IMR-90 (cell line): ENCODE measurements around the gene SOCS4. TPM values are rescaled to one million over a fixed set of nuclear protein-coding genes. Genes with fewer than 3 reads are reported as not detected.

Experiments
- ATAC-seq: fragments of 200-7000 bp; cut with Tn5 transposase; 2 replicates; pipeline ENCODE4 v1.9.1; 2020; ENCODE audit warnings: low read depth, mild to moderate bottlenecking, moderate library complexity
- BruUV-seq: library from RNA; stranded (reverse); fragments of 400-500 nt; replicated peaks from 2 replicates; lab custom pipeline; 2021; lab: Mats Ljungman, UMichigan
- CTCF ChIA-PET: fragments of 300-600 bp; formaldehyde crosslinking; extraction: SDS; loops from one replicate; lab custom pipeline; 2021; ENCODE audit warnings: antibody characterized with exemption; lab: Yijun Ruan, JAX
- POLR2A ChIA-PET: fragments of 300-600 bp; sonication (Branson Sonifier 250); formaldehyde crosslinking; loops from one replicate; lab custom pipeline; 2022; ENCODE audit warnings: antibody characterized with exemption; ENCODE audit not compliant: unreplicated experiment; lab: Charles Lee
- DNase-seq: peaks from one replicate; pipeline ENCODE4 v3.0.0; 2013
- H2AFZ ChIP-seq: replicated peaks from 2 replicates; pipeline ENCODE3; 2013; ENCODE audit warnings: low read length, mild to moderate bottlenecking; ENCODE audit not compliant: poor library complexity
- H2AK5ac ChIP-seq: 2 replicates; pipeline ENCODE4 v1.6.1; 2013; ENCODE audit warnings: low read depth, low read length, inconsistent platforms
- H2AK9ac ChIP-seq: replicated peaks from 2 replicates; pipeline ENCODE3; 2013; ENCODE audit warnings: mild to moderate bottlenecking, low read depth, low read length, moderate library complexity; ENCODE audit not compliant: poor library complexity
- H2BK120ac ChIP-seq: 2 replicates; pipeline ENCODE4 v1.6.1; 2013; ENCODE audit warnings: low read depth, low read length, inconsistent platforms
- H2BK15ac ChIP-seq: 3 replicates; pipeline ENCODE4 v1.6.1; 2013; ENCODE audit warnings: low read depth, low read length, inconsistent platforms
- H2BK20ac ChIP-seq: 2 replicates; pipeline ENCODE4 v1.6.1; 2013; ENCODE audit warnings: low read depth, mild to moderate bottlenecking, inconsistent platforms, low read length, moderate library complexity
- H2BK5ac ChIP-seq: 2 replicates; pipeline ENCODE4 v1.6.1; 2013; ENCODE audit warnings: mild to moderate bottlenecking, low read depth, low read length, inconsistent platforms; ENCODE audit not compliant: poor library complexity, severe bottlenecking
- H3K14ac ChIP-seq: replicated peaks from 2 replicates; pipeline ENCODE4 v1.6.1; 2013; ENCODE audit warnings: low read depth, low read length, inconsistent platforms
- H3K18ac ChIP-seq: 2 replicates; pipeline ENCODE4 v1.6.1; 2013; ENCODE audit warnings: low read depth, low read length, control low read depth
- H3K23ac ChIP-seq: 2 replicates; pipeline ENCODE4 v1.6.1; 2013; ENCODE audit warnings: low read depth, low read length, inconsistent platforms
- H3K27ac ChIP-seq: 2 replicates; pipeline ENCODE4 v1.5.1; 2013; ENCODE audit warnings: mild to moderate bottlenecking, control low read depth, low read length; ENCODE audit not compliant: insufficient read depth
- H3K27me3 ChIP-seq: 2 replicates; pipeline ENCODE4 v1.6.1; 2013; ENCODE audit warnings: low read length; ENCODE audit not compliant: control insufficient read depth, insufficient read depth
- H3K36me3 ChIP-seq: 2 replicates; pipeline ENCODE4 v1.6.1; 2013; ENCODE audit warnings: low read length, mixed read lengths; ENCODE audit not compliant: control insufficient read depth, insufficient read depth
- H3K4ac ChIP-seq: 2 replicates; pipeline ENCODE4 v1.6.1; 2013; ENCODE audit warnings: low read depth, low read length, inconsistent platforms
- H3K4me1 ChIP-seq: 2 replicates; pipeline ENCODE4 v1.6.1; 2013; ENCODE audit warnings: low read length, mixed read lengths; ENCODE audit not compliant: control insufficient read depth, insufficient read depth
- H3K4me2 ChIP-seq: 2 replicates; pipeline ENCODE4 v1.6.1; 2013; ENCODE audit warnings: low read depth, mild to moderate bottlenecking, control low read depth, low read length, moderate library complexity
- H3K4me3 ChIP-seq: 2 replicates; pipeline ENCODE4 v1.5.1; 2013; ENCODE audit warnings: low read depth, mild to moderate bottlenecking, control low read depth, low read length, moderate library complexity; ENCODE audit not compliant: insufficient read depth
- H3K56ac ChIP-seq: 2 replicates; pipeline ENCODE4 v1.6.1; 2013; ENCODE audit warnings: low read length, inconsistent platforms; ENCODE audit not compliant: insufficient read depth; ENCODE audit errors: extremely low read depth
- H3K79me1 ChIP-seq, 2 experiments: 2 replicates each; pipeline ENCODE4 v1.6.1; 2013; ENCODE audit warnings: low read length in 2 of 2, inconsistent platforms in 1 of 2, low read depth in 1 of 2
- H3K9ac ChIP-seq: 2 replicates; pipeline ENCODE4 v1.6.1; 2013; ENCODE audit warnings: low read depth, low read length, control low read depth
- H3K9me1 ChIP-seq: 2 replicates; pipeline ENCODE4 v1.6.1; 2013; ENCODE audit warnings: low read length, inconsistent platforms; ENCODE audit not compliant: insufficient read depth
- H3K9me3 ChIP-seq: 2 replicates; pipeline ENCODE4 v1.6.1; 2013; ENCODE audit warnings: low read length; ENCODE audit not compliant: control insufficient read depth, insufficient read depth
- H4K20me1 ChIP-seq: 2 replicates; pipeline ENCODE4 v1.6.1; 2013; ENCODE audit warnings: low read length, inconsistent platforms; ENCODE audit not compliant: insufficient read depth
- H4K5ac ChIP-seq: 2 replicates; pipeline ENCODE4 v1.6.1; 2013; ENCODE audit warnings: mild to moderate bottlenecking, low read depth, low read length, control low read depth
- H4K8ac ChIP-seq, 2 experiments: 2 replicates each; pipeline ENCODE4 v1.6.1; 2013; ENCODE audit warnings: low read depth in 2 of 2, low read length in 2 of 2, control low read depth in 1 of 2, inconsistent platforms in 1 of 2
- H4K91ac ChIP-seq: 2 replicates; pipeline ENCODE4 v1.6.1; 2013; ENCODE audit warnings: low read depth, low read length, inconsistent platforms; ENCODE audit not compliant: insufficient read depth
- BHLHE40 ChIP-seq: fragments of 150-350 bp; IDR thresholded peaks from 2 replicates; pipeline ENCODE4 v1.6.1; 2016; ENCODE audit warnings: mild to moderate bottlenecking, low read depth, low read length
- CEBPB ChIP-seq: IDR thresholded peaks from 2 replicates; pipeline ENCODE4 v1.6.1; 2012; ENCODE audit warnings: low read depth, low read length, improper control_type of control experiment
- CHD1 ChIP-seq: IDR thresholded peaks from 2 replicates; pipeline ENCODE4 v1.6.1; 2012; ENCODE audit warnings: low read depth, low read length, improper control_type of control experiment
- CTCF ChIP-seq: conservative IDR thresholded peaks from 2 replicates; pipeline ENCODE4 v1.5.1; 2012; ENCODE audit warnings: mild to moderate bottlenecking, low read depth, low read length, improper control_type of control experiment
- FOS ChIP-seq: fragments of 150-350 bp; IDR thresholded peaks from 2 replicates; pipeline ENCODE4 v1.6.1; 2016; ENCODE audit warnings: low read depth, low read length
- MAFK ChIP-seq: IDR thresholded peaks from 2 replicates; pipeline ENCODE4 v1.6.1; 2012; ENCODE audit warnings: low read depth, low read length, improper control_type of control experiment
- MAZ ChIP-seq: IDR thresholded peaks from 2 replicates; pipeline ENCODE4 v1.6.1; 2012; ENCODE audit warnings: low read depth, mild to moderate bottlenecking, low read length, improper control_type of control experiment, moderate library complexity, borderline replicate concordance
- MXI1 ChIP-seq: IDR thresholded peaks from 2 replicates; pipeline ENCODE4 v1.6.1; 2012; ENCODE audit warnings: low read depth, mild to moderate bottlenecking, low read length, moderate library complexity, borderline replicate concordance
- NFE2L2 ChIP-seq: fragments of 150-350 bp; IDR thresholded peaks from 2 replicates; pipeline ENCODE4 v1.6.1; 2016; ENCODE audit warnings: low read depth, mild to moderate bottlenecking, low read length
- POLR2A ChIP-seq: IDR thresholded peaks from 2 replicates; pipeline ENCODE4 v1.6.1; 2012; ENCODE audit warnings: mild to moderate bottlenecking, low read depth, low read length
- RAD21 ChIP-seq: IDR thresholded peaks from 2 replicates; pipeline ENCODE4 v1.6.1; 2012; ENCODE audit warnings: low read length, improper control_type of control experiment
- RCOR1 ChIP-seq: IDR thresholded peaks from 2 replicates; pipeline ENCODE4 v1.6.1; 2012; ENCODE audit warnings: mild to moderate bottlenecking, low read length, improper control_type of control experiment; ENCODE audit not compliant: insufficient replicate concordance
- RFX5 ChIP-seq: IDR thresholded peaks from 2 replicates; pipeline ENCODE4 v1.8.0; 2012; ENCODE audit warnings: low read depth, mild to moderate bottlenecking, low read length, moderate library complexity
- SMC3 ChIP-seq: fragments of 150-350 bp; IDR thresholded peaks from 2 replicates; pipeline ENCODE4 v1.6.1; 2016; ENCODE audit warnings: low read depth, mild to moderate bottlenecking, antibody characterized with exemption, low read length, moderate library complexity
- USF2 ChIP-seq: fragments of 150-350 bp; IDR thresholded peaks from 2 replicates; pipeline ENCODE4 v1.6.1; 2017; ENCODE audit warnings: mild to moderate bottlenecking, antibody characterized with exemption, low read length, low read depth
- WGBS, 2 experiments: methylation state at CpG; one replicate each; pipeline versions ENCODE4 v1.1.5 to v1.1.7; 2013; ENCODE audit warnings: missing lambda C conversion rate in 2 of 2; ENCODE audit not compliant: insufficient read length in 1 of 2; ENCODE audit errors: extremely low coverage in 2 of 2; 5-methylcytosine and 5-hydroxymethylcytosine counted together
- dilution Hi-C: fragments of 300-500 bp; cut with HindIII; formaldehyde crosslinking; loops from one replicate; pipeline ENCODE4 v1.14.3; 2018; ENCODE audit warnings: low sequenced_read_pairs; ENCODE audit not compliant: unreplicated experiment
- in situ Hi-C: fragments of 300-500 bp; cut with MboI; formaldehyde crosslinking; loops from 3 replicates; pipeline ENCODE4 v1.14.3; 2019; ENCODE audit warnings: low sequenced_read_pairs, inconsistent platforms, mixed read lengths
- intact Hi-C: fragments of 100-400 bp; cut with micrococcal nuclease; formaldehyde crosslinking; loops from 2 replicates; pipeline ENCODE4 v1.10.0; 2022
- polyA plus RNA-seq, 3 experiments: library from polyadenylated mRNA; depleted of rRNA; stranded (reverse); fragments of >200 nt; gene quantifications; 2 replicates each; pipeline ENCODE4 v1.2.3, GENCODE V29; 2012; ENCODE audit warnings: low replicate concordance in 1 of 3
- total RNA-seq: library from RNA; depleted of rRNA; stranded (reverse); fragments of >200 nt; gene quantifications from 2 replicates; pipeline ENCODE4 v1.2.3, GENCODE V29; 2012
- TF ChIP-seq, protein P1 (sequence below): fragments of 150-350 bp; IDR thresholded peaks from 2 replicates; pipeline ENCODE4 v1.6.1; 2016; ENCODE audit warnings: low read depth, mild to moderate bottlenecking, low read length, moderate library complexity, borderline replicate concordance

Gene SOCS4
- total and polyA plus RNA-seq, 2 of the 4 experiments (the other 2 are of a cell fraction) = 4.6 to 12.7 TPM

GRCh38 chr14:55086938-55087337, 59.9 kb downstream of the SOCS4 start:
- H3K18ac ChIP-seq = no peak overlapping the region
- H3K23ac ChIP-seq = no peak overlapping the region
- ChIA-PET POLR2A (no interaction called here), CTCF (no interaction called here)
- ATAC-seq = no peak
- H2AK9ac ChIP-seq = no peak overlapping the region
- no peak overlapping the region for H3K4ac ChIP-seq
- H3K36me3 ChIP-seq = no peaks in the 10 kb centered on the region
- no peak overlapping the region for H3K4me2 ChIP-seq
- no peak overlapping the region for H3K27ac ChIP-seq
- H2BK15ac ChIP-seq = no peak overlapping the region
- in situ Hi-C loops = no loop called here
- no peak overlapping the region for H4K8ac ChIP-seq
- no TSS peak for BruUV-seq
- no peaks in the 10 kb centered on the region for H3K9me3 ChIP-seq
- no peak overlapping the region for H2AFZ ChIP-seq
- WGBS, 2 experiments = 80% methylated on average over 2 of the region's 9 CpGs; no CpG with 5 or more reads in 1 of the 2 experiments
- intact Hi-C loops = no loop called here
- H3K9me1 ChIP-seq = no peaks in the 10 kb centered on the region
- dilution Hi-C loops = no loop called here
- no peak overlapping the region for H4K5ac ChIP-seq
- no peak overlapping the region for H4K91ac ChIP-seq
- DNase-seq = no peak
- H3K9ac ChIP-seq = no peak overlapping the region
- TF ChIP-seq, protein P1, sequence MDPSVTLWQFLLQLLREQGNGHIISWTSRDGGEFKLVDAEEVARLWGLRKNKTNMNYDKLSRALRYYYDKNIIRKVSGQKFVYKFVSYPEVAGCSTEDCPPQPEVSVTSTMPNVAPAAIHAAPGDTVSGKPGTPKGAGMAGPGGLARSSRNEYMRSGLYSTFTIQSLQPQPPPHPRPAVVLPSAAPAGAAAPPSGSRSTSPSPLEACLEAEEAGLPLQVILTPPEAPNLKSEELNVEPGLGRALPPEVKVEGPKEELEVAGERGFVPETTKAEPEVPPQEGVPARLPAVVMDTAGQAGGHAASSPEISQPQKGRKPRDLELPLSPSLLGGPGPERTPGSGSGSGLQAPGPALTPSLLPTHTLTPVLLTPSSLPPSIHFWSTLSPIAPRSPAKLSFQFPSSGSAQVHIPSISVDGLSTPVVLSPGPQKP = no peak
- no peak for TF ChIP-seq CHD1
- no peak for TF ChIP-seq RCOR1
- no peak for TF ChIP-seq BHLHE40
- no peak for TF ChIP-seq MAFK
- no peak for TF ChIP-seq SMC3
- no peak for TF ChIP-seq CEBPB
- TF ChIP-seq USF2 = no peak
- no peak for TF ChIP-seq FOS
- no peak for TF ChIP-seq RAD21
- TF ChIP-seq NFE2L2 = no peak
- no peak for TF ChIP-seq POLR2A
- TF ChIP-seq CTCF = no peak
- no peak for TF ChIP-seq RFX5
- TF ChIP-seq MXI1 = no peak
- TF ChIP-seq MAZ = no peak
- no peak overlapping the region for H2BK5ac ChIP-seq
- H2AK5ac ChIP-seq = no peak overlapping the region
- H2BK120ac ChIP-seq = no peak overlapping the region
- H2BK20ac ChIP-seq = no peak overlapping the region
- no peaks in the 10 kb centered on the region; the same call in 1 of the 2 replicates for H4K20me1 ChIP-seq
- no peaks in the 10 kb centered on the region for H3K27me3 ChIP-seq
- H3K56ac ChIP-seq = no peak overlapping the region
- no peaks in the 10 kb centered on the region for H3K4me1 ChIP-seq
- H3K14ac ChIP-seq = no peak overlapping the region
- no peaks in the 10 kb centered on the region for H3K79me1 ChIP-seq
- H3K4me3 ChIP-seq = no peak overlapping the region
